Adrenal gland (tissue), 12 donors: Measurements from ENCODE around the gene GPR161. TPM values are rescaled to one million over a fixed set of nuclear protein-coding genes. Genes with fewer than 3 reads are reported as not detected.
A peak's percentile ranks its signal among the peaks of the same experiment; 100 is the strongest.

Source experiments
- DNase-seq, 7 donors: peaks; one replicate each; pipeline ENCODE4 v3.0.0-alpha.2; 2019 to 2020
- H3K27ac ChIP-seq, 5 donors: fragments of 200-600 bp; sonication (generic) in 4 of 5; 1 replicate in 3 of 5; 2 replicates in 2 of 5; pipeline versions ENCODE4 v1.5.1 to v1.8.0; 2016 to 2020; ENCODE audit warnings: mild to moderate bottlenecking in 1 of 5
- H3K27me3 ChIP-seq: fragments of 200-600 bp; 2 replicates; pipeline ENCODE4 v1.8.0; 2021
- H3K36me3 ChIP-seq, 2 donors: fragments of 200-600 bp; replicated peaks in 1 of 2; 1 replicate in 1 of 2; 2 replicates in 1 of 2; pipeline versions ENCODE4 v1.5.1 to v1.8.0; 2018 to 2022
- H3K4me1 ChIP-seq, 2 donors: fragments of 200-600 bp; replicated peaks in 1 of 2; 1 replicate in 1 of 2; 2 replicates in 1 of 2; pipeline versions ENCODE4 v1.5.1 to v1.8.0; 2018 to 2021
- H3K4me3 ChIP-seq, 4 donors: fragments of 200-600 bp; sonication (generic) in 3 of 4; one replicate each; pipeline ENCODE4 v1.5.1; 2016 to 2018
- H3K9me3 ChIP-seq, 3 donors: fragments of 200-600 bp; sonication (generic) in 1 of 3; replicated peaks in 1 of 3; 1 replicate in 2 of 3; 2 replicates in 1 of 3; pipeline versions ENCODE4 v1.5.1 to v1.8.0; 2016 to 2021
- POLR2A ChIP-seq, 2 donors: fragments of 450-650 bp; IDR thresholded peaks; one replicate each; pipeline ENCODE4 v1.6.1; 2017; ENCODE audit warnings: antibody characterized with exemption in 2 of 2, mild to moderate bottlenecking in 2 of 2, moderate library complexity in 1 of 2
- WGBS, 4 donors: extraction: QIAGEN DNeasy Blood & Tissue Kit in 2 of 4; methylation state at CpG; one replicate each; pipeline versions ENCODE4 v1.1.5 to v1.1.7; 2013 to 2017; 5-methylcytosine and 5-hydroxymethylcytosine counted together
- intact Hi-C, 2 donors: fragments of 100-400 bp; cut with DNase I; formaldehyde crosslinking; loops; one replicate each; pipeline versions ENCODE4 v1.14.1 to v1.15.0; 2022 to 2023
- polyA plus RNA-seq, 3 donors: library from polyadenylated mRNA; stranded (reverse); fragments of 200-250 nt in 2 of 3; fragments of 350-450 nt in 1 of 3; fragmentation: Illumina TruSeq in 1 of 3; extraction: RNeasy Lipid Tissue Mini Kit (QIAGEN cat#74804) in 1 of 3; gene quantifications; one replicate each; pipeline ENCODE4 v1.2.3, GENCODE V29; 2013 to 2014
- total RNA-seq, 9 donors: library from RNA; depleted of rRNA in 4 of 9; stranded (reverse); fragments of >200 nt in 4 of 9; fragments of 120-200 nt in 1 of 9; fragmentation: NEBNext Ultra II Directional in 1 of 9; extraction: Animal tissue kit (Norgen Biotek cat#: 25700) in 1 of 9; gene quantifications; one replicate each; pipeline versions ENCODE4 v1.1.0 to v1.2.4, GENCODE V29; 2013 to 2023
- TF ChIP-seq, protein P1 (sequence below), 6 experiments: fragments of 450-650 bp in 4 of 6; fragments of 200-600 bp in 2 of 6; sonication (generic) in 1 of 6; IDR thresholded peaks; 1 replicate in 5 of 6; 2 replicates in 1 of 6; pipeline versions ENCODE4 v1.5.1 to v1.8.0; 2016 to 2021; ENCODE audit warnings: antibody characterized with exemption in 6 of 6, mild to moderate bottlenecking in 2 of 6, moderate library complexity in 1 of 6
- donor health status: healthy with polysubstance abuse.
- donor health status: Bipolar disorder and iron deficiency.
- donor health status: DM: yes; HTN: yes; CAD: no.
- donor health status: DM: no; HTN: no; CAD: no.
- donor health status: DM: no; HTN: no; CAD: no.
- donor health status: DM: yes; HTN: yes; CAD: no.

The GPR161 gene
- total and polyA plus RNA-seq, 12 donors = 0.75 to 4.8 (median 2.9) TPM

DNA sequence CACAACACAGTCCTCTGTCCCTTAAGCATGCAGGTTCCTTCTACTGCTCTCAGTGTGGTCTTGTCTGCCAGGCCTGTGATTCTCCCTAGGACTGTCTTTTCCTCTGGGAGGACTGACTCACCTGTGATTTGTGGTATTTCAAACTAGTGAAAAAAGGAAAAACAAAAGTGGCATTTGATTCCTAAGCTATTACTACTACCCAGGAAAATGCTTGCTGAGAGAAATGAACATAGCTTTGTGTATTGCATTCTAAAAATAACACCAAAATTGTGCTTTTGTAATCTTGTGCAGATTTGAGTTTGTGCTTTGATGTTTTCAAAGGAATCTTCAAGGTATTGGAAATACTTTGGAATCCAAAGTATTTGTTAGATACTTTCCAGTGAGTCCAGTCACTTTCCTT, 57.0 kb downstream of the GPR161 start:
- Histone ChIP-seq H3K36me3 (peaks cover 0 to 19% of the 10 kb centered on the region in 2 donors), H3K27ac (peak overlapping the region in 3 of 5 donors; percentile 41 to 84 (median 44)), H3K4me3 (no peak overlapping the region), H3K9me3 (no peaks in the 10 kb centered on the region), H3K27me3 (no peaks in the 10 kb centered on the region), H3K4me1 (peaks cover 3 to 36% of the 10 kb centered on the region in 2 donors)
- intact Hi-C loops = loop anchor here in 1 of 2 donors (10.0 kb wide), 3 partner anchors 65 to 355 kb away; partner anchors contain the start of gene MPZL1
- TF ChIP-seq POLR2A (IDR thresholded peaks at IDR 0.05) = no peak
- TF ChIP-seq, protein P1, sequence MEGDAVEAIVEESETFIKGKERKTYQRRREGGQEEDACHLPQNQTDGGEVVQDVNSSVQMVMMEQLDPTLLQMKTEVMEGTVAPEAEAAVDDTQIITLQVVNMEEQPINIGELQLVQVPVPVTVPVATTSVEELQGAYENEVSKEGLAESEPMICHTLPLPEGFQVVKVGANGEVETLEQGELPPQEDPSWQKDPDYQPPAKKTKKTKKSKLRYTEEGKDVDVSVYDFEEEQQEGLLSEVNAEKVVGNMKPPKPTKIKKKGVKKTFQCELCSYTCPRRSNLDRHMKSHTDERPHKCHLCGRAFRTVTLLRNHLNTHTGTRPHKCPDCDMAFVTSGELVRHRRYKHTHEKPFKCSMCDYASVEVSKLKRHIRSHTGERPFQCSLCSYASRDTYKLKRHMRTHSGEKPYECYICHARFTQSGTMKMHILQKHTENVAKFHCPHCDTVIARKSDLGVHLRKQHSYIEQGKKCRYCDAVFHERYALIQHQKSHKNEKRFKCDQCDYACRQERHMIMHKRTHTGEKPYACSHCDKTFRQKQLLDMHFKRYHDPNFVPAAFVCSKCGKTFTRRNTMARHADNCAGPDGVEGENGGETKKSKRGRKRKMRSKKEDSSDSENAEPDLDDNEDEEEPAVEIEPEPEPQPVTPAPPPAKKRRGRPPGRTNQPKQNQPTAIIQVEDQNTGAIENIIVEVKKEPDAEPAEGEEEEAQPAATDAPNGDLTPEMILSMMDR (IDR thresholded peaks at IDR 0.05) = no peak
- peak in 1 of 7 donors; percentile 33 for DNase-seq

- no peaks in the 10 kb centered on the region for H3K4me1 ChIP-seq
- H3K27me3 ChIP-seq = no peaks in the 10 kb centered on the region
- WGBS, 4 donors = 88 to 93% (median 92%) methylated on average over 3 of the region's 3 CpGs
- no peak overlapping the region for H3K27ac ChIP-seq
- intact Hi-C loops = no loop called here
- H3K4me3 ChIP-seq = no peak overlapping the region
- no peak for DNase-seq
- TF ChIP-seq, protein P1 (IDR thresholded peaks at IDR 0.05) = no peak
- no peak for TF ChIP-seq POLR2A (IDR thresholded peaks at IDR 0.05)
- no peaks in the 10 kb centered on the region for H3K9me3 ChIP-seq
- peaks cover 0 to 65% of the 10 kb centered on the region in 2 donors for H3K36me3 ChIP-seq
Measured at GRCh38 chr1:168069384-168069783, 67.3 kb downstream of the GPR161 start.

DNA sequence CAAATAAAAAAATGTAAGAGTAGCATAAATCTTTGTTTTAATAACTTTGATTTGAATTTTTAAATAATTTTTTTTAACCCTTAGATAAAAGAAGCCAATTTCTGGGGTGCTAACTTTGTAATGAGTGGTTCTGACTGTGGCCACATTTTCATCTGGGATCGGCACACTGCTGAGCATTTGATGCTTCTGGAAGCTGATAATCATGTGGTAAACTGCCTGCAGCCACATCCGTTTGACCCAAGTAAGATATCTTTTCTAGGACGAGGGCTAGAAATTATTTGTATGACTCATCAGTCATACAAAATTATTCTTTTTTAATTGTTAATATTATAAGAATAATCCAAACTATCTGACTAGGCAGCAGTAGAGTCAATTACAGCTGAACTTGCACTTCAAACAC, 71.2 kb downstream of the GPR161 start:
- no peaks in the 10 kb centered on the region for H3K27me3 ChIP-seq
- peaks cover 0 to 37% of the 10 kb centered on the region in 2 donors for H3K36me3 ChIP-seq
- intact Hi-C loops = no loop called here
- H3K4me1 ChIP-seq = no peaks in the 10 kb centered on the region
- peak in 1 of 7 donors; percentile 48 for DNase-seq
- WGBS, 4 donors = 41 to 51% (median 45%) methylated on average over 3 of the region's 3 CpGs
- H3K9me3 ChIP-seq = no peaks in the 10 kb centered on the region
- no peak overlapping the region for H3K27ac ChIP-seq
- no peak overlapping the region for H3K4me3 ChIP-seq
- TF ChIP-seq POLR2A (IDR thresholded peaks at IDR 0.05) = no peak
- TF ChIP-seq, protein P1 (IDR thresholded peaks at IDR 0.05) = no peak

- H3K27ac ChIP-seq = no peak overlapping the region
- WGBS, 4 donors = 90 to 96% (median 94%) methylated on average over 1 of the region's 1 CpG
- no peaks in the 10 kb centered on the region for H3K27me3 ChIP-seq
- no peaks in the 10 kb centered on the region for H3K4me1 ChIP-seq
- TF ChIP-seq, protein P1 (IDR thresholded peaks at IDR 0.05) = no peak
- no peak for TF ChIP-seq POLR2A (IDR thresholded peaks at IDR 0.05)
- DNase-seq = no peak
- H3K36me3 ChIP-seq = peaks cover 0 to 30% of the 10 kb centered on the region in 2 donors
- H3K9me3 ChIP-seq = no peaks in the 10 kb centered on the region
- intact Hi-C loops = no loop called here
- H3K4me3 ChIP-seq = no peak overlapping the region
Measured at GRCh38 chr1:168064216-168064615, 72.5 kb downstream of the GPR161 start.
